H4 (cell line): ENCODE data around the gene LPP. TPM values are rescaled to one million over a fixed set of nuclear protein-coding genes. Genes with fewer than 3 reads are reported as not detected.

Experiments
- DNase-seq: peaks from one replicate; pipeline ENCODE4 v3.0.0-alpha.2; 2015; ENCODE audit warnings: low spot score
- total RNA-seq: library from RNA; depleted of rRNA; stranded (reverse); fragments of >200 nt; shearing (Covaris generic); gene quantifications from 2 replicates; pipeline ENCODE4 v1.2.3, GENCODE V29; 2014

Gene LPP
- total RNA-seq, 1 experiment from 2014 or later, result 28.3 TPM

GRCh38 chr3:188253123-188253793 is 99.3 kb downstream of the LPP start:
- DNase-seq, result no peak

DNA sequence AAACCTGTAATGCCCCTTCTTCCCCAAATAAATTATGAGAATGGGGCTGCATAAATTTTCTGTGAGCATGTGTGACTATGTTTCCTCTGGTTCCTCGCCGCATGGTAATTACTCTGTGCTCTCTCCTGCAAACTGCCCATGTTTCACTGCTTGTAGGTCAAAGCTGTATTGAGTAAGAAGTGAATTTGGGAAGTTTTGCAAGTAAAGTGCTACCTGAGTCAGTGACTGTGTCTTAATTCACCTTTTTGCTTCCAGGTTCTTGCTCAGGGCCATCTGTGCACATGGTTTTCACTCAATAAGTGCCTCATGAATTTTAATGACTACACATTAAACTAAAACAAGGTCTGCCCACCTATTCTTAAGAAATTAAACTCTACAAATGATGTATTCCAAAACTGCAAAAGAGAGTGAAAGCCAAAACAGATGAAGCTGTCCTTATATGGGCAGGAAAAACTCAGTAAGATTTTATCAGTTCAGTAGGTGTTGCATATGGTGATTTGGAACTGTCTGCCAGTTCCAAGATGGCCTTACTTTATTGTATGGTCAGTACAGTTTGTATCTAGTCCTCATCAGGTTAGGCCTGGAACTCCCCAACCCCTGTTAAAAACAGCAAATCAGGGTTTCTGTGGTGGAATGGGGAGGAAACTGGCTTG is 100.0 kb downstream of the LPP start:
- DNase-seq, result no peak

- DNase-seq, result no peak
These were observed 100.6 kb downstream of the LPP start for GRCh38 chr3:188254520-188255070.

DNA sequence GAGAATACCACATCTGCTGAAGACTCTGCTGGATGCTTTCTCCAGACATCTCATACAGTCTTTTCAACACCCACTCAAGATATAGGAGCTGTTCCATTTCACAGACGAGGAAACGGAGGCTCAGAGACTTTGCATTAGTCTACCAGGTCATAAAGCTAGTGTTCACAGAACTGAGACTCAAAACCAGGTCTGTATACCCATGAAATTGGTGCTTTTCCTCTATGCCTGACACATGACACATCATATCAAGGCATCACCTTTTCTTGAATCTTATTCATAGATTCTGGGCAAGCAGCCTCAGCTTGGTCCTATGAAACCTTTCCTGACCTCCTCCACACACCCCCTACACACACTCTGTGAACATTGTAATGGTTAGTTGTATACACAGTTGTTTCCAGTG is 101.2 kb downstream of the LPP start:
- DNase-seq, result no peak

- no peak for DNase-seq
These were observed 102.8 kb downstream of the LPP start for GRCh38 chr3:188256758-188257157.

- DNase-seq, result no peak
These were observed 103.5 kb downstream of the LPP start for GRCh38 chr3:188257384-188258026.

GRCh38 chr3:188259191-188259590 is 105.2 kb downstream of the LPP start:
- no peak for DNase-seq

GRCh38 chr3:188259596-188259995 is 105.6 kb downstream of the LPP start:
- no peak for DNase-seq

DNA sequence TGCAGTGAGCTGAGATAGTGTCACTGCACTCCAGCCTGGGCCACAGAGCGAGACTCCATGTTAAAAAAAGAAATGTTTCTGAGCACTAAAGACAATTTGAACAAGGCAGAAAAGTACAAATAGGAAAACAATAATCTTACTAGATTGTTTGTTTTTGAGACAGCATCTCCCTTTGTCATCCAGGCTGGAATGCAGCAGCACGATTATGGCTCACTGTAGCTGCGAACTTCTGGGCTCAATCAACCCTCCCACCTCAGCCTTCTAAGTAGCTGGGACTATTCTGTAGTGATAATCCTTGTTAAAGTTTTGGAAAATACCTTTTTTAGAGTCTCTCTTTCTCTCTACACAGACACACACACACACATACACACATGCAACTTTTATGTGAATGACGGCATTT is 107.1 kb downstream of the LPP start:
- no peak for DNase-seq

GRCh38 chr3:188262488-188262887 is 108.5 kb downstream of the LPP start:
- no peak for DNase-seq

- DNase-seq, result peak; percentile 50
These were observed 109.1 kb downstream of the LPP start for GRCh38 chr3:188262913-188263683.

GRCh38 chr3:188264226-188265207 is 110.6 kb downstream of the LPP start:
- DNase-seq, result no peak

DNA sequence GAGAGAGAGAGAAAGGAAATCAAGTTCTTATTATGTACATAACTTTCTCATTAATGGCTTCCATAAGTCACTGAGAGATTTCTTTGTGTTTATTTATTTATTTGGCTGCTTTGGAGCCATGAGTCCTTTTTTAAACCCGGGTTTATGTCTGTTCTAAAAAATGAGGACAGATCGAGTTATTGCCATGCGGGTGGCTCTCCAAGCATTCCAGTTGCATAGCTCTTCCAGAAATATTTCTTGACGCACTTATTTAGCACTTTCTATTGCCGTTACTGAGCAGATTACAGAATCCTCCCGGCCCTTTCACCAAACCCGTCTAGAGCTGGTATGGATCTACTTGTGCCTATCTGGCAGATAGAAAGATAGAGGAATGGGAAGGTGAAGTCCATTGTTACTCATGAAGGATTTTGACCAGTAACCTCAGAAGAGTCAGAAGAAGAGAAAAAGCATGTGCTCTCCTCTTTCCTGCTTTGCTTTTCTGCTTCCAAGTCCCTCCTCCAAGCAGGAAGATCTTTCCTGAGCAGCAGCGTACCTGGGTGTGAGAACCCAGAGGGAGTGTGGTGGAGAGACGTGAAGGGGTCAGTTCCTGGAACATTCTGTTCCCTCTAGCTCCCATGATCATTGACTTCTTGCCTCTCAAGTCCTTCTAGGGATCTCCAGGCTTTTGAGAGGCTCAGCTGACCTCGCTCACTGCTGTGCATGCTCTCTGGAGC is 112.8 kb downstream of the LPP start:
- DNase-seq, result no peak

- no peak for DNase-seq
These were observed 113.9 kb downstream of the LPP start for GRCh38 chr3:188267790-188268335.

DNA sequence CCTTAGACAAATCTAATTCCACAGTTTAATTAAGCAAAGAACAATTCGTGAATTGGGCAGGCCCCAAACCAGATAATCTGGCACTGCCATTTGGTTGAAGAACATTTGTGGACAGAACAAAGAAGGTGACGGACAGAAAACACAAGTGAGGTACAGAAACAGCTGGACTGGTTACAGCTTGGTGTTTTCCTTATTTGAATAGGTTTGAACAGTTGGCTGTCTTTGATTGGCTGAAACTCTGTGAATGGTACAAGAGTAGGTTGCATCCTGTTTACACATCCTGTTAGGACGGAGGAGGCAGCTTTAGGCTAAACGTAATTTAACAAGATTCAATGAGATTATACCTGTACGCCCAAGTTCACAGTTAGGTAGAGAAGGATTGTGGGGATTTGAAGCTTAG is 114.4 kb downstream of the LPP start:
- DNase-seq, result no peak

DNA sequence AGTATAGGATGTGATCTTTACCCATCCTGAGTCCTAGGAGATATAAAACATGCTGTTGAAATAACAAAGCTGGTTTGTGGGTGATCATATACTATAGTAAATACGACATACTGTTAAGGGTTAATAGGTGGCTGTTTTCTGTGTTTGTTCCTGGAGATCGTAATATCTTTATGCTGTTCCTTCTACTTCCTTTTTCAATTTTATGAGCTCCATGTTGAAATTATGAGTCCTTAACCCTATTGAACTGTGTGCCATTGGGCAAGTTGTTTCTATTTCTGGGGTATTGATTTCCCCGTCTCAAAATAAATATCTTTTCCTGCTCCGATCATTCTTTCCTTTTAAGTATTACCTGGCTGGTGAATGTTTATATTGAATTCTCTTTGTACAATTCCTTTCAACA is 115.1 kb downstream of the LPP start:
- DNase-seq, result no peak

GRCh38 chr3:188270423-188270972 is 116.5 kb downstream of the LPP start:
- DNase-seq, result peak; percentile 76

DNA sequence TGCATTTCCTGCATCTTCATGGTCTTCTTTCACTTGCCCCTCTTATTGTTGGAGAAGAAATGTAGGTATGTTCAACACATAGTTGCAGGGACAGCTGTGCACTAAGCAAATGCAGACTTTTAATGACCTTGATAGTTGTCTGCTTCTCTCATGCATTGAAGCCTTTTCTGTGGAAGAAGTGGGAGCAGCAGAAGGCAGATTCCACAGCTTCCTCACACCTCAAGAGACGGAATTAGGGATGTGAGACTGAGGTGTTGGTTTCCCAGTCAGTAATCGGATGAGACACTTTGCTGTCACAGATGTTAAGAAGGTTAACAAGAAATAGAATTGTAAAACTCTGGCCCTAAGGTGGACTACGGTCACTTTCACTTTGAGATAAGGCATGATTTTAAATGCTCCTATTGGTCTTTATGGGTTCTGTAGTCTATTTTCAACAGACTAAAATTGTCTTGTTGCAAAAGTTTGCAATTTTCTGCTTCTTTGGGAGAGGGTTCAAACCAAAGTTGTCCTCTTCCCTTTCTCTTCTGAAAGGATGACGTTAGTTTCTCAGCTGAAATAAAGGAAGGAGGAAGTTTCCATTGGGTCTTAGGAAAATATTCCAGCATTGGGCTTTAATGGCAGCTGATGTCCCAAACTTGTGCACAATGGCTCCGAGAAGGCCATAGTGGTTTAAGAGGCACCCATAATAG is 117.4 kb downstream of the LPP start:
- no peak for DNase-seq
